Stimulated activated CD4-positive, alpha-beta T cell treated with anti-CD3 and anti-CD28 coated beads, Interleukin-12 subunit alpha, Interleukin-12 subunit beta, amount 100 ng/mL, for 4 hours (primary cell): ENCODE data around the gene DNASE1.

Source experiments
- DNase-seq: peaks from one replicate; pipeline ENCODE4 v3.0.0-alpha.2; 2020

DNASE1 gene

DNA sequence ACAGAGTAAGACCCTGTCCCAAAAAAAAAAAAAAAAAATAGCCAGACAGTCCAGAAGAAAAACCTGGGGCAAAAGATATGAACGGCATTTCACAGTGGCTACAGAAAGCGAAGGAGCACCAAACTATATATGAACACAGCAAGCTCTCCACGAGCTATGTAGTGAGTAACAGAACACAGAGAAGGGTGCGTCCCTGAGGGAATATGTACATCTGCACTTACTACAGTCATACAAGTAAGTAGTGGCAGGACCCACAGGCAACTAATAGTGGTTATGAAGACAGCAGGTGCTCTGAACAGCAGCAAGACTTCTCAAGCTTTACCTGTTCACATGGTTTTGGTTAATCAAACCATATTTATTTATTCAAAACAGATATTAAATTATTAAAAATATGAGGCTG lies 47.0 kb downstream of the DNASE1 start:
- DNase-seq = no peak

DNA sequence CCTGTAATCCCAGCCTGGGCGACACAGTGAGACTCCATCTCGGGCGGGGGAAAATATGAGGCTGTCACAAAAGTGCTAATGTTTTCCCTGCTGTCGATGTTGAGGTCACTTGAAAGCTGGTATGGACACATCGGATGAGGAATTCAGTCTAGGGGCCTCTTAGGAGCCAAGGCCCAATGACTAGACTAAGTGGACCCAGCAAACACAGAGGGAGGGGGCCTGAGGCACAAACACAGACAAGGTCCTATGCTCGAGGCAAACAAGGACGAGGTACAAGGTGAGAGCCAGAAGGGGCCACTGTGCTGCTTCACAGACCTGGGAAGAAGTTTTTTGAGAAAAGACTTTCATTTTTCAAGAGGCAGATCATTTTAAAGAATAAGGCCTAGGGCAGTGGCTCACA lies 47.6 kb downstream of the DNASE1 start:
- no peak for DNase-seq

DNA sequence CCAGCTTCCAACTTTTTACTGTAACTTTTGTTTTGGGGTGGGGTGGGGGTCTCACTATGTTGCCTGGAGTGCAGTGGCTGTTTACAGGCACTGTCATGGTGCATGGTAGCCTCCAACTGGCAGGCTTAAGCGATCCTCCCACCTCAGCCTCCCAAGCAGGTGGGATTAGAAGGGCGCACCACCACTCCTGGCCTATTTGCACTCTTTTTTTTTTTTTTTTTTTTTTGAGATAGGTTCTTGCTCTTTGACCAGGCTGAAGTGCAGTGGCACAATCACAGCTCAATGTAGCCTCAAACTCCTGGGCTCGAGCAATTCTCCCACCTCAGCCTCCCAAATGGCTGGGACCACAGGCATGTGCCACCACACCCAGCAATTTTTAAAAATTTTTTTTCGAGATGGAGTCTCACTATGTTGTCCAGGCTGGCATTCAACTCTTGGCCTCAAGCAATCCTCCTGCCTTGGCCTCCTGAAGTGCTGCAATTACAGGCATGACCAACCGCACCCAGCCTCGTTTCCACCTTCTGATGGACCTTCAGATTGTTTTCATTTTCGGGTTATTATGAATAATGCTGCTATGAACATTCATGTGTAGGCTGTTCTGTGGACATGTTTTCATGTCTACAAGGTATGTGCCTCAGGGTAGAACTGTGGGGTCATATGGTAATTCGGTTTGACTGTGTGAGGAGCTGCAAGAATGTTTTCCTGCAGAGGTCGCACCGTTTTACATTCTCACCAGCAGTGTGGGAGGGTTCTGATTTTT lies 51.9 kb downstream of the DNASE1 start:
- DNase-seq = no peak
